SU-DHL-6 (cell line): ENCODE measurements around the gene UGT1A6.
"Not testable (repeated sequence)": the region's sequence is repeated elsewhere in the genome, so short reads cannot be mapped to it uniquely, and the experiment has no call there.

Experiments used
- H2AFZ ChIP-seq: fragments of 200-600 bp; sonication (generic); 2 replicates; pipeline ENCODE4 v1.6.1; 2014; ENCODE audit warnings: low read depth, mild to moderate bottlenecking, moderate library complexity, mixed read lengths, antibody characterized with exemption, low read length; ENCODE audit not compliant: severe bottlenecking
- H3F3A ChIP-seq: fragments of 200-600 bp; shearing (Covaris generic); 2 replicates; pipeline ENCODE4 v1.6.0; 2016; ENCODE audit warnings: antibody characterized with exemption, mild to moderate bottlenecking; ENCODE audit not compliant: insufficient read depth
- H3K27ac ChIP-seq: fragments of 200-600 bp; sonication (generic); 2 replicates; pipeline ENCODE4 v1.5.1; 2016; ENCODE audit warnings: low read depth, mild to moderate bottlenecking, low read length, moderate library complexity, mixed read lengths
- H3K27me3 ChIP-seq: fragments of 200-600 bp; sonication (generic), shearing (Covaris generic); 2 replicates; pipeline ENCODE4 v1.6.0; 2014; ENCODE audit warnings: mild to moderate bottlenecking, low read length
- H3K36me3 ChIP-seq: fragments of 200-600 bp; sonication (generic); 2 replicates; pipeline ENCODE4 v1.6.1; 2014; ENCODE audit warnings: mild to moderate bottlenecking, low read length, mixed read lengths
- H3K4me2 ChIP-seq: fragments of 300-600, 200-600 bp; shearing (Covaris generic), sonication (generic); 2 replicates; pipeline ENCODE4 v1.6.0; 2014; ENCODE audit warnings: low read length, low read depth, mild to moderate bottlenecking; ENCODE audit not compliant: poor library complexity, severe bottlenecking
- H3K4me3 ChIP-seq: fragments of 200-600 bp; sonication (generic); 2 replicates; pipeline ENCODE4 v1.5.1; 2014; ENCODE audit warnings: antibody characterized with exemption, low read length, mild to moderate bottlenecking, mixed read lengths; ENCODE audit not compliant: insufficient read depth, poor library complexity, severe bottlenecking
- H3K79me2 ChIP-seq: fragments of 200-600 bp; sonication (generic); 2 replicates; pipeline ENCODE4 v1.6.1; 2014; ENCODE audit warnings: mild to moderate bottlenecking, low read length, moderate library complexity; ENCODE audit not compliant: insufficient read depth
- H3K9ac ChIP-seq: fragments of 200-600 bp; sonication (generic); 2 replicates; pipeline ENCODE4 v1.7.0; 2014; ENCODE audit warnings: mild to moderate bottlenecking, low read length
- H3K9me2 ChIP-seq: fragments of 200-600 bp; sonication (generic); replicated peaks from 2 replicates; pipeline ENCODE4 v1.6.1; 2014; ENCODE audit warnings: low read length; ENCODE audit not compliant: insufficient read depth
- H3K9me3 ChIP-seq: fragments of 200-600 bp; sonication (generic); 2 replicates; pipeline ENCODE4 v1.6.1; 2014; ENCODE audit warnings: low read length, mixed read lengths; ENCODE audit not compliant: insufficient read depth
- H4K20me1 ChIP-seq: fragments of 200-600 bp; sonication (generic); 2 replicates; pipeline ENCODE4 v1.6.1; 2014; ENCODE audit warnings: low read depth, mild to moderate bottlenecking, antibody characterized with exemption, low read length, moderate library complexity, mixed read lengths
- CTCF ChIP-seq: fragments of 200-600 bp; sonication (generic); IDR thresholded peaks from one replicate; pipeline ENCODE4 v1.5.1; 2017; ENCODE audit warnings: antibody characterized with exemption, mild to moderate bottlenecking, low read length, moderate library complexity; ENCODE audit not compliant: insufficient read depth, poor library complexity, severe bottlenecking
- EZH2phosphoT487 ChIP-seq: fragments of 200-600 bp; sonication (generic), shearing (Covaris generic); conservative IDR thresholded peaks from 2 replicates; pipeline ENCODE4 v1.6.1; 2018; ENCODE audit warnings: mild to moderate bottlenecking, antibody characterized with exemption, low read length, moderate library complexity, mixed read lengths

Gene UGT1A6

GRCh38 chr2:233692648-233693047, at the start of gene UGT1A6:
TSS of gene UGT1A6 (plus strand) at chr2:233692890. CDS start at chr2:233693005, 115 bp downstream.
- no peak within 1 kb of the TSS for H3K27ac ChIP-seq
- no peak within 1 kb of the TSS for H3K4me3 ChIP-seq

GRCh38 chr2:233643128-233643527, 49.6 kb upstream of the UGT1A6 start:
- Histone ChIP-seq H3K4me3 (no peak overlapping the region), H3K9me2 (no peaks in the 10 kb centered on the region; the same call in 1 of the 2 replicates), H3K9me3 (no peaks in the 10 kb centered on the region), H4K20me1 (no peaks in the 10 kb centered on the region), H3F3A (no peaks in the 10 kb centered on the region; the same call in 1 of the 2 replicates), H3K9ac (no peak overlapping the region), H3K27ac (no peak overlapping the region), H3K4me2 (no peak overlapping the region), H3K36me3 (no peaks in the 10 kb centered on the region), H2AFZ (no peak overlapping the region), H3K79me2 (no peaks in the 10 kb centered on the region), H3K27me3 (no peaks in the 10 kb centered on the region)
- TF ChIP-seq CTCF = no peak
- TF ChIP-seq EZH2phosphoT487 = no peak

More at GRCh38 chr2:233692648-233693047, at the start of gene UGT1A6:
- Histone ChIP-seq H3K36me3 (no peaks in the 10 kb centered on the region), H3K9me2 (no peaks in the 10 kb centered on the region), H3F3A (no peaks in the 10 kb centered on the region), H2AFZ (no peak within 1 kb of the TSS), H3K9me3 (no peaks in the 10 kb centered on the region), H4K20me1 (no peaks in the 10 kb centered on the region), H3K4me2 (no peak within 1 kb of the TSS), H3K79me2 (no peaks in the 10 kb centered on the region), H3K9ac (no peak within 1 kb of the TSS), H3K27me3 (no peaks in the 10 kb centered on the region)
- no peak for TF ChIP-seq CTCF
- TF ChIP-seq EZH2phosphoT487 = no peak

GRCh38 chr2:233646033-233646432, 46.7 kb upstream of the UGT1A6 start:
- not testable (repeated sequence) for H3K36me3 ChIP-seq

GRCh38 chr2:233650981-233651380, 41.7 kb upstream of the UGT1A6 start:
- Histone ChIP-seq H3K9me2 (no peaks in the 10 kb centered on the region), H3K9me3 (no peaks in the 10 kb centered on the region), H3K36me3 (no peaks in the 10 kb centered on the region; the same call in 1 of the 2 replicates), H3K4me2 (no peak overlapping the region), H2AFZ (no peak overlapping the region), H3K9ac (no peak overlapping the region), H3F3A (no peaks in the 10 kb centered on the region), H3K27me3 (no peaks in the 10 kb centered on the region), H3K79me2 (no peaks in the 10 kb centered on the region), H4K20me1 (no peaks in the 10 kb centered on the region), H3K4me3 (no peak overlapping the region), H3K27ac (no peak overlapping the region)
- no peak for TF ChIP-seq EZH2phosphoT487

More at GRCh38 chr2:233646033-233646432, 46.7 kb upstream of the UGT1A6 start:
- not testable (repeated sequence) for H3K9me3 ChIP-seq, H3K4me3 ChIP-seq, H3F3A ChIP-seq, H3K4me2 ChIP-seq, H3K27me3 ChIP-seq, H3K9ac ChIP-seq, H3K27ac ChIP-seq, H3K9me2 ChIP-seq, H4K20me1 ChIP-seq, H2AFZ ChIP-seq, H3K79me2 ChIP-seq
